DOHH2 (cell line): Measurements from ENCODE around the gene GUF1.

Source experiments
- H3F3A ChIP-seq: fragments of 200-600 bp; sonication (generic), shearing (Covaris generic); 2 replicates; pipeline ENCODE4 v1.6.0; 2016; ENCODE audit warnings: antibody characterized with exemption, mild to moderate bottlenecking; ENCODE audit not compliant: control insufficient read depth, insufficient read depth
- H3K27ac ChIP-seq: fragments of 200-600 bp; sonication (generic); 2 replicates; pipeline ENCODE4 v1.5.1; 2014; ENCODE audit warnings: low read depth, mild to moderate bottlenecking, low read length, moderate library complexity
- H3K27me3 ChIP-seq: fragments of 200-600 bp; sonication (generic); 2 replicates; pipeline ENCODE4 v1.6.1; 2014; ENCODE audit warnings: mild to moderate bottlenecking, low read length, mixed read lengths; ENCODE audit not compliant: control insufficient read depth
- H3K36me3 ChIP-seq: fragments of 200-600 bp; sonication (generic); 2 replicates; pipeline ENCODE4 v1.6.1; 2014; ENCODE audit warnings: mild to moderate bottlenecking, low read length, moderate library complexity, mixed read lengths; ENCODE audit not compliant: control insufficient read depth
- H3K4me1 ChIP-seq: fragments of 200-600 bp; sonication (generic); 2 replicates; pipeline ENCODE4 v1.6.1; 2014; ENCODE audit warnings: mild to moderate bottlenecking, low read length, mixed read lengths; ENCODE audit not compliant: control insufficient read depth
- H3K4me2 ChIP-seq: fragments of 200-600 bp; sonication (generic); 2 replicates; pipeline ENCODE4 v1.6.0; 2014; ENCODE audit warnings: mild to moderate bottlenecking, low read length, moderate library complexity
- H3K4me3 ChIP-seq: fragments of 200-600 bp; sonication (generic); 2 replicates; pipeline ENCODE4 v1.5.1; 2014; ENCODE audit warnings: mild to moderate bottlenecking, low read length, mixed read lengths
- H3K79me2 ChIP-seq: fragments of 200-600 bp; sonication (generic); 2 replicates; pipeline ENCODE4 v1.6.1; 2014; ENCODE audit warnings: mild to moderate bottlenecking, low read length, mixed read lengths; ENCODE audit not compliant: control insufficient read depth
- H3K9me2 ChIP-seq: fragments of 200-600 bp; sonication (generic); replicated peaks from 2 replicates; pipeline ENCODE4 v1.6.1; 2014; ENCODE audit warnings: mild to moderate bottlenecking, low read length, mixed read lengths; ENCODE audit not compliant: control insufficient read depth
- H3K9me3 ChIP-seq: fragments of 200-600 bp; sonication (generic); 2 replicates; pipeline ENCODE4 v1.6.1; 2014; ENCODE audit warnings: antibody characterized with exemption, low read length, mixed read lengths; ENCODE audit not compliant: control insufficient read depth, insufficient read depth
- H4K20me1 ChIP-seq: fragments of 200-600 bp; sonication (generic); 2 replicates; pipeline ENCODE4 v1.6.0; 2014; ENCODE audit warnings: low read depth, mild to moderate bottlenecking, antibody characterized with exemption, low read length, moderate library complexity; ENCODE audit not compliant: control insufficient read depth, insufficient read depth
- EZH2phosphoT487 ChIP-seq: fragments of 200-600 bp; sonication (generic); IDR thresholded peaks from 2 replicates; pipeline ENCODE4 v1.6.1; 2017; ENCODE audit warnings: borderline replicate concordance, mild to moderate bottlenecking, antibody characterized with exemption, low read length, moderate library complexity, mixed read lengths
- TF ChIP-seq, protein P1 (sequence below): fragments of 200-600 bp; sonication (generic); IDR thresholded peaks from one replicate; pipeline ENCODE4 v1.5.1; 2014; ENCODE audit warnings: antibody characterized with exemption, mild to moderate bottlenecking, low read depth, low read length; ENCODE audit not compliant: poor library complexity, severe bottlenecking

The GUF1 gene

DNA sequence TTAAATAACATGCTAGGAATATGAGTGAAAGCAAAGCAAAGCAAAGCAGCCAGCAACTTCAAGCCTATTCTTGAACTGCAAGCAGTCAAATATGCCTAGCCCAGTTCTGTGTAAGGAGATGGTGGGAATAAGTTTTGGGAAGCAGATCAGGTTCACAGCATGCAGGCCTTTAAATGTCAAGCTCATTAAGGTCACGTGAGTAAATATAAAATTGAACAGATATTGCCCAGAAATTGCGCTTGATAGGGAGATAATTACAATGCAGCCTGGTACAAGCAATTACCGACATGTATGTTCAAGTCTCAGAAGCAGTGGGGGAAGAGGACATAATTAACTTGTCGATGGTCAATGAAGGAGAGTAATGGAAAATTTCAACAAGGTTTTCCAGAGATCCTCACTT lies 42.2 kb downstream of the GUF1 start:
- no peaks in the 10 kb centered on the region; the same call in 1 of the 2 replicates for H4K20me1 ChIP-seq
- peaks cover 11% of the 10 kb centered on the region; the same call in 1 of the 2 replicates for H3K36me3 ChIP-seq
- H3K27me3 ChIP-seq = no peaks in the 10 kb centered on the region
- no peak overlapping the region for H3K27ac ChIP-seq
- no peak overlapping the region for H3K4me3 ChIP-seq
- H3K4me1 ChIP-seq = peaks cover 7% of the 10 kb centered on the region
- no peaks in the 10 kb centered on the region for H3K9me3 ChIP-seq
- H3K4me2 ChIP-seq = no peak overlapping the region
- no peaks in the 10 kb centered on the region for H3F3A ChIP-seq
- H3K9me2 ChIP-seq = no peaks in the 10 kb centered on the region
- peaks cover 53% of the 10 kb centered on the region for H3K79me2 ChIP-seq
- TF ChIP-seq EZH2phosphoT487 = no peak
- TF ChIP-seq, protein P1, sequence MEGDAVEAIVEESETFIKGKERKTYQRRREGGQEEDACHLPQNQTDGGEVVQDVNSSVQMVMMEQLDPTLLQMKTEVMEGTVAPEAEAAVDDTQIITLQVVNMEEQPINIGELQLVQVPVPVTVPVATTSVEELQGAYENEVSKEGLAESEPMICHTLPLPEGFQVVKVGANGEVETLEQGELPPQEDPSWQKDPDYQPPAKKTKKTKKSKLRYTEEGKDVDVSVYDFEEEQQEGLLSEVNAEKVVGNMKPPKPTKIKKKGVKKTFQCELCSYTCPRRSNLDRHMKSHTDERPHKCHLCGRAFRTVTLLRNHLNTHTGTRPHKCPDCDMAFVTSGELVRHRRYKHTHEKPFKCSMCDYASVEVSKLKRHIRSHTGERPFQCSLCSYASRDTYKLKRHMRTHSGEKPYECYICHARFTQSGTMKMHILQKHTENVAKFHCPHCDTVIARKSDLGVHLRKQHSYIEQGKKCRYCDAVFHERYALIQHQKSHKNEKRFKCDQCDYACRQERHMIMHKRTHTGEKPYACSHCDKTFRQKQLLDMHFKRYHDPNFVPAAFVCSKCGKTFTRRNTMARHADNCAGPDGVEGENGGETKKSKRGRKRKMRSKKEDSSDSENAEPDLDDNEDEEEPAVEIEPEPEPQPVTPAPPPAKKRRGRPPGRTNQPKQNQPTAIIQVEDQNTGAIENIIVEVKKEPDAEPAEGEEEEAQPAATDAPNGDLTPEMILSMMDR = no peak

DNA sequence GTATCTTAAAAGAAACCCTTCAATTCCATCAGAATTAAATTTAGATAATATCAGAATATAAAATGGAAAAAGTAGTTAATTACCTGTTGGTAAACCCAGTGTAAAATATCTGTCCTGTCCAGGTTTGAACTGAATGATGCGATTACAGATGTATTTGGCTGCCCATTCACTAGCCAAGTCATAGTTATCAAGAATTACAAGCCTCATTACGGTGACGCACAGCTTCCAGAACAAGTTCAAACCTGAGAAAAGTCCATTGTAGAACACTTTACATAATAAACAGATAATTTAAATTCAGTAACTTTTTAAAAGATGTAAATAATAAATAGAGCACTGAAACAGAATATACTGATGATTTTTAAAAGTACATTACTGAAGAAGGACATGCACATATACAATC lies 43.8 kb downstream of the GUF1 start:
- H3K79me2 ChIP-seq = peaks cover 64% of the 10 kb centered on the region
- H3K27ac ChIP-seq = no peak overlapping the region
- no peaks in the 10 kb centered on the region; the same call in 1 of the 2 replicates for H4K20me1 ChIP-seq

GRCh38 chr4:44725166-44725565 lies 46.9 kb downstream of the GUF1 start:
- Histone ChIP-seq H3K36me3 (peaks cover 9% of the 10 kb centered on the region; the same call in 1 of the 2 replicates), H3F3A (no peaks in the 10 kb centered on the region), H3K79me2 (peaks cover 59% of the 10 kb centered on the region), H3K4me3 (peak overlapping the region; percentile 85), H4K20me1 (no peaks in the 10 kb centered on the region; the same call in 1 of the 2 replicates), H3K9me3 (no peaks in the 10 kb centered on the region), H3K4me1 (peaks cover 15% of the 10 kb centered on the region), H3K4me2 (peak overlapping the region; percentile 76), H3K27me3 (no peaks in the 10 kb centered on the region), H3K9me2 (no peaks in the 10 kb centered on the region), H3K27ac (no peak overlapping the region)
- TF ChIP-seq EZH2phosphoT487 = no peak

More for the DNA sequence above, 43.8 kb downstream of the GUF1 start:
- Histone ChIP-seq H3K27me3 (no peaks in the 10 kb centered on the region), H3F3A (no peaks in the 10 kb centered on the region), H3K4me1 (peaks cover 13% of the 10 kb centered on the region), H3K9me3 (no peaks in the 10 kb centered on the region), H3K4me3 (no peak overlapping the region), H3K4me2 (no peak overlapping the region), H3K9me2 (no peaks in the 10 kb centered on the region), H3K36me3 (peaks cover 11% of the 10 kb centered on the region; the same call in 1 of the 2 replicates)
- TF ChIP-seq, protein P1 = no peak
- no peak for TF ChIP-seq EZH2phosphoT487

DNA sequence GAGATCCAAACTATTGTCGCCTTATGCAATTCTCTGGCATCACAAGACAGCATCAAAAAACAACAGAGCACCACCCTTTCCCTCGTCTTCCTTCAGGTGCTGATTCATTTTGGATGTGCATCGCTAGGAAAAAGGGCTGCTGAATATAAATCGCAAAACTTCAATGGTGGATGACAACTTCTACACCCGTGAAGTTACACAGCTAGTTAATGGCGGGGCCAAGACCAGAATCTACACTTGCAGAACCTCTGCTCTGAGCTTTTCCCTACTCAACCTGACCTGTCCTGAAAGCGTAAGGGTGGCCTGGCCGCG lies 47.5 kb downstream of the GUF1 start:
- no peak overlapping the region; the same call in 1 of the 2 replicates for H3K27ac ChIP-seq
- peak overlapping the region; percentile 76 for H3K4me2 ChIP-seq
- no peaks in the 10 kb centered on the region; the same call in 1 of the 2 replicates for H4K20me1 ChIP-seq
- H3K36me3 ChIP-seq = 0 out of 2 replicates have a peak, but pooled peaks cover 4% of the 10 kb centered on the region
- TF ChIP-seq EZH2phosphoT487 = no peak
- TF ChIP-seq, protein P1 = no peak
- H3K9me2 ChIP-seq = no peaks in the 10 kb centered on the region
- H3K4me3 ChIP-seq = peak overlapping the region; percentile 85
- H3F3A ChIP-seq = no peaks in the 10 kb centered on the region
- H3K4me1 ChIP-seq = peaks cover 15% of the 10 kb centered on the region
- peaks cover 54% of the 10 kb centered on the region for H3K79me2 ChIP-seq
- no peaks in the 10 kb centered on the region for H3K27me3 ChIP-seq
- H3K9me3 ChIP-seq = no peaks in the 10 kb centered on the region
